Frontal cortex (tissue), 4 donors: ENCODE results near the gene C17orf100. TPM values are rescaled to one million over a fixed set of nuclear protein-coding genes. Genes with fewer than 3 reads are reported as not detected.

Experiments used
- DNase-seq, 2 donors: peaks; one replicate each; pipeline ENCODE4 v3.0.0; 2012; ENCODE audit warnings: low spot score in 2 of 2
- FAIRE-seq: peaks from 2 replicates; lab custom pipeline; 2012; peaks lifted over from hg19 to GRCh38; lab: Jason Lieb, UNC
- total RNA-seq: library from RNA; depleted of rRNA; stranded (reverse); fragments of >200 nt; gene quantifications from one replicate; pipeline ENCODE4 v1.2.3, GENCODE V29; 2014
- donor health status: control.
- donor health status: control.
- donor health status: control.

C17orf100 gene
- total RNA-seq, result 2.9 TPM

DNA sequence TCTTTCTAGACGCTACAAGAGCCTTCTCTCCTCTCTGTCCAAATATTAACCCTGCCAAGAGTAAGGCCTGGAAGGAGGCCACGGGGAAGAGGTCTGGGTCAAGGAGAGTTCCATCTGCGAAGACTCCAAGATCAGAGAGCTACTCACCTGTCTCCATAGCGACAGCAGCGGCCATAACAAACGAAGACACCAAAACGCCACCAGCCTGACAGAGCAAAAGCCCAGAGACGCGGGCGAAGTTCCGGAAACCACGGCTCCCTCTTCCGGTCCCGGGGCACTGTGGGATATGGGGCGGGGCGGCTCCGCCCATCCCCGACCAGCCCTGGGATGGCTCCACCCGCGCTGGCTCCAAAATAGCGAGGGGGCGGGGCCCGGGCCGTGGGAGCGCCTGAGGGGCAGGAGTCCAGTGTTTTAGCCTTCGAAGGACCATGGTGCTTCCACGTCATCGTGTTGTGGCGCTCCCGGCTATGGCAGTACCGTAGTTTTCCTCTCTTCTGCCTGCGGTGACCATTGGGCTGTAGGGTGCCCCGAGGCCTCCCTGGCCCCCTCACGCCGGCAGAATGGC lies at the start of gene C17orf100, which contains the start of gene MED31:
Gene C17orf100 (plus strand): TSS at position 409 of the 565 bp plus-strand sequence. CDS start 152 bp downstream, at position 561.
Gene MED31 (minus strand): TSS at position 252 of the 565 bp plus-strand sequence. CDS start 77 bp downstream, at position 175.
- no peak for FAIRE-seq
- peak; percentile 95 to 97 for DNase-seq

DNA sequence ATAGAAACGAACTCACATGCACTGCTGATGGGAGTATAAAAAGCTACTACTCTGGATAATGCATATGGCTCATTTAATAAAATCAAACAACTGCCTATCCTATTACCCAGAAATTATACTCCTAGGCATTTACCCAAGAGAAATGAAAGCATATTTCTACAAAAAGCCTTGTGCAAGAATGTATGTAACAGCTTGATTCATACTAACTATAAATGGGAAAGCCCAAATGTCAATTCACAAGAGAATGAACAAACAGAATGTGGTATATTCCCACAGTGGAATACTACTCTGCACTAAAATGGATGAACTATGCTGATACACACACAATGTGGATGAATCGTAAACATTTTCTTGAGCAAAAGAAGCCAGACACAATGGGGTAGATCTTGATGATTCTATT lies 49.4 kb upstream of the C17orf100 start:
- FAIRE-seq (no peak), DNase-seq (no peak)

DNA sequence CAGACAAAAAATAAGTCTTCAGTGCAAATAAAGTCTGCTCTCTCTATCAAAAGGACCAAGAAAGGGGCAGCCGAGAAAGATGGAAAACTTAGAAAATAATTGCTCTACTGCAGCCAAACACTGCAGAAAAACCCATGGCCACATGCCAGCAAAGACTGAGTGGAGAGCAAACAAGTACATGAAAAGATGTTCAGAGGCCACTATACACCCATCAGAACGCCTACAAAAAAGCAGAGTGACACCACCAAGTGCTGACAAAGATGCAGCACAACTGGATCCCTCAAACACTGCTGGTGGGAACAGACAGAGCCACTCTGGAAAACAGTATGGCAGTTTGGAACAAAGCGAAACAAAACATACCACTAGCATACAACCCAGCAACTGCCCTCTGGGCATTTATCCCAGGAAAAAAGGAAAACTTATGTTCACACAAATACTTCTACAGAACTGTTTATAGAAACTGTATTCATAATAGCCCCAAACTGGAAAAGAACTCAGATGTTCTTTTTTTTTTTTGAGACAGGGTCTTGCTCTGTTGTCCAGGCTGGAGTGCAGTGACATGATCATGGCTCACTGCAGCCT lies 47.7 kb upstream of the C17orf100 start:
- DNase-seq, result no peak
- no peak for FAIRE-seq

DNA sequence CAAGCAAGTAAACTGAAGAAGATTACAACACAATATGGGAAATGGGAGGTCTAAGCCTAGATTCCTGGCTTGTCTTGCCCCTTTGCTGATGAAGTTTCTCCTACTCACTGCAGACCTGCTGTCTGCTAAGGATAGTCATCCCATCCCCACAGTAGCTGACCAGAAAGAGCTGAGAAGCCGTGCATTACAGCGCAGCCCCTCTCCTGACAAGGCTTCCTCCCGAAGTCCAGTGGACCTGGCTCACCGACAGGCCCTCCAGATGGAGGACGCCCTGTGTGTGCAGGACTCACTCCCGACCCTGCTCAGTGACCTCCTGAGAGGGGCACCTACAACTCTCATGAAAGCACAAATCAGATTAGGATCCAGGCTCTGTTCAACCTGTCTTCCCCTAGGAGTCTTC lies 46.4 kb upstream of the C17orf100 start:
- FAIRE-seq (no peak), DNase-seq (no peak)

DNA sequence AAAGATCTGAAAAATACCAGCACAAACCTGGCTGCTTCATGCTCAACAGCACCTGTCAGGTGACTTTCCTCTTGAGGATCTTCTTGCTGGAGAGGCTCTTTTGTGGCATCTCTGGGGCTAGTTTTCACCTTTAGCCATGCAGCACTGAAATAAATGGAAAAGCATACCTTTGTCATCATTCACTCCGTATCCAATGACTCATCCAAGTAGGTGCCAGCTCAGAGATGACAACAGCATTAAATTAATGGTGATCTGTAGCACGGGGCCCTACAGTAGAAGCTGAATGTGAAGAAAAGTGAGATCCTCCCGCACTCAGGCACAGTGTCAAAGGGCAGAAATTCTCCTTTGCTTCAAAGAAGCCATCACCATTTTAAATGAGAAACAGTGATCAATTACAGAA lies 43.2 kb upstream of the C17orf100 start:
- no peak for FAIRE-seq
- DNase-seq, result no peak

DNA sequence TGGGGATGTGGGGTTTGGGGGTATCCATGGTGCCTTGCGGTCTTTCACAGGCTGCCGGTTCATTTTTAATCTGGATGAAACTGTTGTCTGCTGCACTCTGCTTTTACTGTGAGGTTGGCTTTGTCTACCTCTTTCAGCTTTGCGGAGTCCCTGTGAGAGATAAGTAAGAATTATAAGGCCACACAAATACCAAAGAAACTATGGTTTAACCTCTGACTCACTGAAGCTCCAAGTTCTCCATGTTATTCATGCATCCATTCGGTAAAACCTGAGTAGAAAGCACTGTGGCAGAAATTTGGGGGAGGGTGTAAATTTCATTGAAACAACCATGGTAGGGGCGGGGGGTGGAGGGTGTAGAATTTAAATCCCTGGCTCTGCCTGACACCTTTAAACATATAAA lies 41.6 kb upstream of the C17orf100 start:
- DNase-seq (no peak), FAIRE-seq (no peak)

DNA sequence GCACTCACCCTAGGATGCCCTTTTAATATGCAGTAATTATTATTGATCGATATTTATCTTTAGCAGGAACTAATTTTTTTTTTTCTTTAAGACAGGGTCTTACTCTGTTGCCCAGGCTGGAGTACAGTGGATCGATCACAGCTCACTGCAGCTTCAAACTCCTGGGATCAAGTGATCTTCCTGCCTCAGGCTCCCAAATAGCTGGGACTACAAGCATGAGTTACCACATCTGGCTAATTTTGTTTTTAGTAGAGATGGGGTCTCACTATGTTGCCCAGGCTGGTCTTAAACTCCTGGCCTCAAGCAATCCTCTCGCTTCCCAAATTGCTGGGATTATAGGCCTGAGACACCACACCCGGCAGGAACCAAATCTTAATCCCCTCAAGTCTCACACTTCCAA lies 40.3 kb upstream of the C17orf100 start:
- DNase-seq (no peak), FAIRE-seq (no peak)

DNA sequence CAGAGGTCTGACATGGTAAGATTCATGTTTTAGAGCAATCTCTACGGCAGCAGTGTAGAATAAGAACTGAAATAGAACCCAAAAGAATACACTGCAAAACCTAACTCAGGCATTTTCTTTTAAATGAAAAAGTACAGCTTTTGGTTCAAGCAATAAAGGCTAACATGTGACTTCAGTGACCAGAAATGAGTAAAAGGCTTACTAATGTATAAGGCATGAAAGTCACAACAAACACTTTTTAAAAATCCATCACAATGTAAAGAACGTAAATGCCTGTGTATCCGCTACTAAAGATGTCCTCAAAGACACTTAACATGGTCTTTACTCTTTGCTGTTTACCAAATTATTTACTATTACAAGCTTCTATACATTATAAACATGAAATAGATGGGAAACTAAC lies 27.6 kb upstream of the C17orf100 start:
- FAIRE-seq (no peak), DNase-seq (no peak)

DNA sequence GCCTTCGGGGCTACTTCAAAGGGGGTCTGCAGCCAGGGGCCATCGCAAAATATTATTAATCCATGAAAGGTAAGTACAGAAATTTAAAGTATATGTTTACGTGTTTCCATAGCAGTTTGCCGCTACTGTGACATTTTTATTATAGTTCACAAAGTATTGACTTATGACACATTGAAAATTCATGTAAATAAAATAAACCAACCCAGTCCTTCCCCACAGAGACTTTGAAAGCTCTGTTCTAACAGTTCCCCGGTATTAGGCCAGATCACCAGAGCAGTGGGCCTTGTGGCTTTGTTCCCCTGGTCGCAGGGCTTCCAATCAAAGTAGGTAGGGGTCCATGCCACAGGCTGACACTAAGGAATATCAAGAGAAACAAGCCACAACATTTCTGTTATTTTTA lies 24.9 kb upstream of the C17orf100 start:
- DNase-seq (no peak), FAIRE-seq (no peak)

DNA sequence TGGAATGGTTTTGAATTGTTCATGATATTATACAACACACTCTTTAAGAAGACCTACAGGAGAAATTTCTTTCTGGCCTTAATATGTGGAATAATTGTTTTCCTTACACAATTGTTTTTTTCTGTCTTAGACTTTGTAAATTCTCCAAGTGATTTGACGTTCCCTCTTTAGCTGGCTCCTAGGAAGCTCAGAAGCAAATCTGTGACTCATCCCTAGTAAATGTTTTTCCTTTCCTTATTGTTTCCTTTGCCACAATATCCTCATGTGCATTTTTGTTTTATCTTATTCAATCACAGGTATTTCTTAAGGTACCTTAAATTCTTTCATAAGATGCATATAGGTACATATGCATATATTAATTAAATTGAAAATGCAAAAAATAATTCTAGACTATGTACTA lies 24.5 kb upstream of the C17orf100 start:
- FAIRE-seq, result no peak

DNA sequence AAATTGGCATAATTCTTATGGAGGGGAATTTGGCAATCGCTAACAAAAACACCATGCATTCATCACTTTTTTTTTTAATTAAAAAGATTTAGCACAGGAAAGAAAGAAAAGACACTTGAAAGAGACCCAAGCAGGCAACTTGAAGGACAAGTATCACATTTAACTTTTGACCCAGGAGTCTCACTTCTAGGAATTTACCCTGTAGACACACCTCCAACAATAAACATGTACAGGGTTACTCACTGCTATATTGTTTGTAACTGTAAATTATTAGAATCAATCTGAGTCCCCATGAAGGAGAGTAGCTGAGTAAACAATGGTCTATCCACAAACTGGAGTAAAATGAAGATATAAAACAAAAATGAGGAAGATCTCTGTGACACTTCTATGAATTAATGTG lies 21.2 kb upstream of the C17orf100 start:
- no peak for FAIRE-seq
- DNase-seq, result no peak

More for the DNA sequence above, 24.5 kb upstream of the C17orf100 start:
- DNase-seq, result no peak

DNA sequence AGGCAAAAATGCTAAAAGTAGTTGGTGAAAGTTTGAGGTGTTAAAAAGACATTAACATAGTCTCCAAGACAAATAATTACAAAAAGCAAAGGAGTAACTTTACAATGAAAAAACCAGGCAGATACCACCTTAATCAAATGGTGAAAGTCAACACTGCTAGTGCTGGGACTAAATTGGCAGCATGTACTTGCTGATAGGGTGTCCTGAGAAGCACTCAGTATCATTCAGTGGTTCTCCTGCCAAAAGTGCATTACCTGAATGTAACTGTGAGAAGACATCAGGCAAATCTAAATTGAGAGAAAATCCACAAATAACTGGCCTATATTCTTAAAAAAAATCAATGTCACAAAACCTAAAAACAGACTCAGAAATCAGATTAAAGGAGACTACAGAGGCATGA lies 19.0 kb upstream of the C17orf100 start:
- no peak for FAIRE-seq
- DNase-seq, result no peak

DNA sequence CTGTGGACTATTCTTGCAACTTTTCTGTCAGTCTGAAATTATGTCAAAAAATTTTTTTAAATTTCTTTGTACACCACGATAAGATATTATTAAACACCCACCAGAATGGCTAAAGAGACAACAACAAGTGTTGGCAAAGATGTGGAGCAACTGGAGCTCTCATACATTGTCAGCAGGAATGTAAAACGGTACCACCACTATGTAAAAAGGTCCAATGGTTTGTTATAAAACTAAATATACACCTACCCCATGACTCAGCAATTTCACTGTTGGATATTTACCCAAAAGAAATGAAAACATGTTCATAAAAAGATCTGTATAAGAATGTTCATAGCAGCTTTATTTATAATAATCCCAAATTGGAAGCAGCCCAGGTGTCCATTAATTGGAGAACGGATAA lies 18.3 kb upstream of the C17orf100 start:
- DNase-seq (no peak), FAIRE-seq (no peak)

DNA sequence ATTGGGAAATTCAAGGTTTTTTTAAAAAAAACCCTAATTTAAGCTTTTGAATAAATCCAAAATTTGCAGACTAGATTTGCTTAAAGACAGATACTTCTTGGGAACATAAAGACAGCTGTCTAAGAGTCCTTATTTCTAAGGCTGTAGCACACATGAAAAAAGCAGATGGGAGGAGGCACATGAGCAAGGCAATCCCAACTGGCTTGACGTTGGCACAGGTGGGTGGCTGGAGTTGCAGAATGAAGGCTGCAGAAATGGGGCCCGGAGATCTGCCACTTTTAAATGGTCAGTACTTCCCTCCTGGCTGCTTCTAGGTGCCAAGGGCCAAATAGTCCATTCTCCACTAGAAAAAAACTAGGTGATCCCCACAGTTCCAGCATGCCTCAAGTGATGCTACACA lies 15.5 kb upstream of the C17orf100 start:
- FAIRE-seq (no peak), DNase-seq (no peak)

DNA sequence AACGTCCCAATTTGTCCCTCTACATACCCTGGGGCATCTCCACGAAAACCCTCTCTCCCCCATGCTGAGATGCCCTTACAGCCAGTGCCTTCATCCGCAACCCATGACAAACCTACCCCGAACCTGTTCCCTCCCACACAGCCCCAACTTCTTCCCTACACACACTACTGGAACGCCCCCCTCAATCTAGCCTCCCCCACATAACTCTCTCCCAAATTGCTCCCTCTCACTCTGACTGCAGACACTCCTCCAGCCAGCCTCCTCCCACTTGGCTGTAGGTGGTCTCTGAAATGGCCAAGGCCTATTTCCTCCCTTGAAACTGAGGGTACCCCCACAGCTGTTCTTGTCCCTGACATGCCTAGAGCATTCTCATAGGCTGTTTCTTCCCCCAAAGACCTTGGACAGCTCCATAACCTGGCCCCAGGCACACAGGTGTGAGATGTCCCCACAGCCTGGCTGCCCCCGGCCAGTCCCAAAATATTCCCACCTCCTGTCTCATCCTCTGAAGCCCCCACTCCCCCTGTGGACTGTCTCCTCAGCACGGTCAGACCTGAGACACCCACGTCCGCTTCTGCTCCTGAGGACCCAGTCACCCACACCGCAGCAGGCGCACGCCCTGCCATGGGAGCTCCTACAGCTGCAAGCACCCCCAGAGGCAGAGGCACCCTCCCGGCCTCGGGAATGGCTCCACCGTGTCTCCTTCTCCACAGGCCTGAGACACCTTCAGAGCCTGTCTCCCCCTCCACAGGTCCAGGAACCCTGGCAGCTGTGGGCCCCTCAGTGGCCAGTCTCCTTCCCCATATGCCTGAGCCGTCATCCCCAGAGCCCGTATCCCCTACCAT lies 14.7 kb upstream of the C17orf100 start:
- FAIRE-seq, result no peak

DNA sequence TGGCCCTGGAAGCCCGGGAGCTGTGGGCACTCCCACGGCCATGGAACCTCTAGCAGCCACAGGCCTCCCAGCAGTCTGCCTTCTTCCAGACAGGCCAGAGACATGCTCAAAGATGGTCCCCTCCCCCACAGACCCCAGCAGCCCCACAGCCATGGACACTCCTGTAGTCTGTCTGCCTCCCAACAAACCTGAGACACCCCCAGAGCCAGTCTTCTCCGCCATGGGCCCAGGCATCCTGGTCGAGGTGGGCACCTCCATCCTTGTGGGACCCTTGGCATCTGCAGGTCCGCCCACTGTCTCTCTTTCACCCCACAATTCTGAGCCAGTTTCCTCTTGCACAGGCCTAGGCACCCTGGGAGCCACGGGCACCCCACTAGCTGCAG lies 14.1 kb upstream of the C17orf100 start:
- FAIRE-seq (no peak), DNase-seq (no peak)

More for the DNA sequence above, 14.7 kb upstream of the C17orf100 start:
- no peak for DNase-seq

DNA sequence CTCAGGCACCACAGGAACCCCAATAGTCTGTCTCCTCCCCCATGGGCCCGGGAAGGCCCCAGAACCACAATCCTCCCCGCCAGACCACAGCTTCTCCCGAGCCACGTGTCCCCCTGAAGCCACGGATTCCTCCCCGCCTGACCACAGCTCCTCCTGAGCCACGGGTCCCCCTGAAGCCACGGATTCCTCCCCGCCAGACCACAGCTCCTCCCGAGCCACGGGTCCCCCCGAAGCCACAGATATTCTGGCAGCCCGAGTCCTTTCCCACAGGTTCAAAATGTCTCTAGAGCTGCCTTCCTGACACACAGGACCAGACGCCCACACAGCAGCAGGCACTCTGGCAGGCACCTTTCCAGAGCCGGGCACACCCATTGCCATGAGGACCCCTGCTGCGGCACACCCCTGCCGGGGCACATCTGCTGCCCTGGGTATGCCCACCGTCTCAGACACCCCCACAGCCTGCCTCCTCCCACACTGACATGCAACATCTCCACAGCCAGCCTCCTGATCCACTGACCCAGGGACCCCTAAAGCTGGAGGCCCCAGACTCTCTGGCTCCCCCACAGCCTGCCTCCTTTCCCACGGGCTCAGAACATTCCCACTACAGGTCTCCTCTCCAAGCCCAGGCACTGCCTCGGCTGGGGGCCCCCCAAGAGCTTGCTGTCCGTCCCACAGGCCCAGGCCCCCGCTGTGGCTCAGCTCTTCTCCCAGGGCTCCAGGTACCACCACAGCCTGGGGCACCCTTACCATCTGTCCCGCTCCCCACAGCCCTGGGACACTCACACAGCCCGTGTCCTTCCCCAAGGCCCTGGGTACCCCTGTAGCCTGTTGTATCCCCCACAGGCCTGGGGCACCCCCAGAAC lies 13.3 kb upstream of the C17orf100 start:
- FAIRE-seq, result no peak

DNA sequence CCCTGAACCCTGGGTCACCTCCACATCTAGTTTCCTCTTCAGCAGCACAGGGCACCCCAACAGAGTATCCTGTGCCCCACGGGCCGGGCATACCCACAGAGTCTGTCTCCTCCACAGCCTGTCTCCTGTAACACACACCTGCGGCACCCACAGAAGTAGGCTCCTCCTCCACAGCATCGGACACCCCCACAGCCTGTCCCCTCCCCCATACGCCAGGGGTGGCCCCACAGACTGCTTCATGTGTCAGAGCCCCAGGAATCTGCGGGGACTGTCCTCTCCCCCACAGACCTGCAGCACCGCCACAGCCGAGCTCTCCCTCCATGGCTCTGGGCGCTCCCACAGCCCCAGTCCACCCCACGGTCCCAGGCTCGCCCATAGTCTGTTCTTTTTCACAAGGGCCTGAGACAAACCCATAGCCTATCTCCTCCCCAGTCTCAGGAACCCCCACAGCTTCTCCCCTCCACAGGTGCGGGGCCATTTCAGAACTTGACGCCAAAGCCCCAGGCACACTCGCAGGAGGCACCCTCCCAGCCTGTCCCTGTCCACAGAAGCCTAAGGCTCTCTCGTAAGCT lies 12.5 kb upstream of the C17orf100 start:
- DNase-seq (no peak), FAIRE-seq (no peak)

More for the DNA sequence above, 13.3 kb upstream of the C17orf100 start:
- DNase-seq, result no peak

DNA sequence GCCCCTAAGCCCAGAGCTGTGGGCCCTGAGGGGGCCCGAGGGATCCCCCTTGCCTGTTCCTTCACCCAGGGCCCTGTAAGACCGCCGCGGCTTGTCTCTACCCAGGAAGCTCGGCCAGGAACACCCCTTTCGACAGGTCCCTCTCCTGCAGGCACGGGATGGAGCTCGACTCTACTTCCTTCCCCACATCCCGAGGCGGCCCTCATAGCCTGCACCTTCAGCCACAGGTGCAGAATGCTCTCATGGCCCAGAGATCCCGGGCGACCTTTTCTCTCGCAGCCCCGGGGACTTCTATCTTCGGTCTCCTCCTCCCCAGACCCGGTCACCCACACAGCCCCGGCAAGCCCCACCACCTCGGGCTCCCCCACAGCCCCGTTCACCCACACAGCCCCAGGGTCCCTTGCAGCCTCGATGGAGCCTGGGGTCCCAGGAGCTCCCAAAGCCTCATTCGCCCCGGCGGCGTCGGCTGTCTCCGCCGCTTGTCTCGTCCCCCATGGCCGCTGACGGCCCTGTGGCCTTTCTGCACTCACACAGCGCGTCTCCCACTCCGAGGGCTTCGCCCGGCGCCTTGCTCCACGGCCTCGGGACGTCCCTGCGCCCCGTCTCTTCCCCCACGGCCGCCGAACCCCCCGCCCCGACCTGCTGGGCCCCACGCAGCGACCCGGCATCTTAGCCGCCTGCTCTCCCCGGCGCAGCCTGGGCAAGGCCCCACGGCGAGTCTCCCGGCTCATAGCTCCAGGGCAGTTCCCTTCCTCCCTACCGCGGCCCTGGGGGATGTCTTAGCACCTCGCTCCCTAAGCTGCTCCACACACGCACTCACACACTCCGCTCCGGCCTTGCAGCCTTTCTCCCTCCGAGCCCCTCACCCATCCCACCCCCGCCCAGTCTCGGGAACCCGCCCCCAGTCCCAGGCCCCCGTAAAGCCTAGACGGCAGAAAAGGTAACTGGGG lies 11.7 kb upstream of the C17orf100 start:
- FAIRE-seq (no peak), DNase-seq (no peak)
